Calu3 (cell line): ENCODE measurements around the gene STH. TPM values are rescaled to one million over a fixed set of nuclear protein-coding genes. Genes with fewer than 3 reads are reported as not detected.

Source experiments
- BruUV-seq: library from RNA; stranded (reverse); fragments of 400-500 nt; replicated peaks from 2 replicates; lab custom pipeline; 2021; lab: Mats Ljungman, UMichigan
- CTCF ChIA-PET: fragments of 300-600 bp; sonication (Branson Sonifier 250); formaldehyde crosslinking; loops from one replicate; lab custom pipeline; 2022; ENCODE audit warnings: antibody characterized with exemption; lab: Charles Lee
- DNase-seq: peaks from one replicate; pipeline ENCODE4 v3.0.0; 2022
- H3K27ac Mint-ChIP-seq: one replicate; pipeline ENCODE4 v1.8.0; 2022; ENCODE audit warnings: mixed read lengths; ENCODE audit not compliant: unreplicated experiment
- H3K27me3 Mint-ChIP-seq: one replicate; pipeline ENCODE4 v1.8.0; 2022; ENCODE audit warnings: mixed read lengths; ENCODE audit not compliant: unreplicated experiment
- H3K36me3 Mint-ChIP-seq: one replicate; pipeline ENCODE4 v1.8.0; 2022; ENCODE audit warnings: mild to moderate bottlenecking, moderate library complexity, mixed read lengths; ENCODE audit not compliant: insufficient read depth, unreplicated experiment
- H3K4me1 Mint-ChIP-seq: one replicate; pipeline ENCODE4 v1.8.0; 2022; ENCODE audit warnings: mild to moderate bottlenecking, low read depth, mixed read lengths; ENCODE audit not compliant: unreplicated experiment
- H3K4me3 Mint-ChIP-seq: one replicate; pipeline ENCODE4 v1.8.0; 2022; ENCODE audit warnings: mild to moderate bottlenecking, low read depth, moderate library complexity, mixed read lengths; ENCODE audit not compliant: unreplicated experiment
- H3K9me3 Mint-ChIP-seq: one replicate; pipeline ENCODE4 v1.8.0; 2022; ENCODE audit warnings: low read depth, mixed read lengths; ENCODE audit not compliant: unreplicated experiment
- CTCF ChIP-seq: fragments of 200-600 bp; IDR thresholded peaks from one replicate; pipeline ENCODE4 v1.8.0; 2022; ENCODE audit warnings: antibody characterized with exemption; ENCODE audit not compliant: unreplicated experiment
- intact Hi-C: fragments of 100-400 bp; cut with micrococcal nuclease; formaldehyde crosslinking; loops from one replicate; pipeline ENCODE4 v1.10.0; 2022; ENCODE audit not compliant: unreplicated experiment
- total RNA-seq: library from RNA; stranded (reverse); gene quantifications from 2 replicates; pipeline ENCODE4 v1.2.3, GENCODE V29; 2022

The STH gene
- total RNA-seq, 1 experiment from 2014 or later: not detected

- CTCF ChIA-PET: interaction anchor here (1.1 kb wide), 2 partner anchors 44 to 175 kb away, joined by 3 to 5 read pairs; no protein-coding TSS in a partner anchor
- TF ChIP-seq CTCF: no peak
- intact Hi-C loops: loop anchor here (5.0 to 10.0 kb wide), 3 partner anchors 42 to 284 kb away; partner anchors contain the start of gene KANSL1
- Mint-ChIP-seq H3K27me3 (peaks cover 26% of the 10 kb centered on the region), H3K36me3 (no peaks in the 10 kb centered on the region), H3K4me3 (no peak overlapping the region), H3K4me1 (peaks cover 19% of the 10 kb centered on the region), H3K9me3 (peaks cover under 1% of the 10 kb centered on the region), H3K27ac (no peak overlapping the region)
- DNase-seq: no peak
- no TSS peak for BruUV-seq
Observed at GRCh38 chr17:46000757-46001156, 1.7 kb downstream of the STH start.

- Mint-ChIP-seq H3K4me1 (peaks cover 19% of the 10 kb centered on the region), H3K9me3 (peaks cover 5% of the 10 kb centered on the region), H3K4me3 (no peak overlapping the region), H3K27me3 (peaks cover 21% of the 10 kb centered on the region), H3K36me3 (no peaks in the 10 kb centered on the region), H3K27ac (no peak overlapping the region)
- intact Hi-C loops: loop anchor here (1.0 to 10.0 kb wide), 4 partner anchors 41 to 283 kb away; partner anchors contain the start of gene KANSL1
- CTCF ChIA-PET: interaction anchor here (1.0 to 1.8 kb wide), 6 partner anchors 19 to 211 kb away, joined by 3 to 8 read pairs (median 4); no protein-coding TSS in a partner anchor
- BruUV-seq: no TSS peak
- TF ChIP-seq CTCF: no peak
- DNase-seq: no peak
Observed at GRCh38 chr17:46001390-46002310, 2.6 kb downstream of the STH start.

- Mint-ChIP-seq H3K4me1 (peaks cover 19% of the 10 kb centered on the region), H3K9me3 (peaks cover 5% of the 10 kb centered on the region), H3K27ac (no peak overlapping the region), H3K4me3 (no peak overlapping the region), H3K36me3 (no peaks in the 10 kb centered on the region), H3K27me3 (peaks cover 14% of the 10 kb centered on the region)
- TF ChIP-seq CTCF: peak; percentile 99
- BruUV-seq: no TSS peak
- CTCF ChIA-PET: interaction anchor here (0.6 to 1.8 kb wide), 5 partner anchors 20 to 210 kb away, joined by 3 to 8 read pairs (median 5); partner anchors contain the start of gene KANSL1
- peak; percentile 87 for DNase-seq
- intact Hi-C loops: loop anchor here (1.0 to 10.0 kb wide), 4 partner anchors 40 to 282 kb away; partner anchors contain the start of gene KANSL1
Observed at GRCh38 chr17:46002311-46002972, 3.4 kb downstream of the STH start.

- CTCF ChIA-PET: interaction anchor here (0.6 to 1.8 kb wide), 4 partner anchors 41 to 210 kb away, joined by 5 to 21 read pairs (median 8); partner anchors contain the start of gene KANSL1
- no peak for DNase-seq
- Mint-ChIP-seq H3K9me3 (peaks cover 5% of the 10 kb centered on the region), H3K4me1 (peaks cover 19% of the 10 kb centered on the region), H3K36me3 (no peaks in the 10 kb centered on the region), H3K4me3 (no peak overlapping the region), H3K27me3 (peaks cover 14% of the 10 kb centered on the region), H3K27ac (no peak overlapping the region)
- BruUV-seq: no TSS peak
- TF ChIP-seq CTCF: no peak
- intact Hi-C loops: loop anchor here (1.0 to 10.0 kb wide), 4 partner anchors 39 to 282 kb away; partner anchors contain the start of gene KANSL1
Observed at GRCh38 chr17:46002973-46003316, 3.9 kb downstream of the STH start.
